HG02588 (cell line): ENCODE results near the gene TRIM66.

Experiments used
- ATAC-seq: cut with Tn5 transposase; IDR thresholded peaks from one replicate; pipeline ENCODE4 v1.9.1; 2021; ENCODE audit warnings: mild to moderate bottlenecking, moderate library complexity; ENCODE audit not compliant: unreplicated experiment

TRIM66 gene

GRCh38 chr11:8682303-8683114 lies at the start of gene TRIM66, which contains the start of gene RPL27A:
TSS of gene TRIM66 (minus strand) at chr11:8682665. CDS start at chr11:8672274, 10,391 bp downstream.
TSS of gene RPL27A (plus strand) at chr11:8682792. CDS start at chr11:8682814, 22 bp downstream.
- ATAC-seq = peak; percentile 96

GRCh38 chr11:8731647-8732323 lies 49.3 kb upstream of the TRIM66 start:
- ATAC-seq = no peak

- no peak for ATAC-seq
Observed at GRCh38 chr11:8730697-8731020, 48.2 kb upstream of the TRIM66 start.

- ATAC-seq = no peak
Observed at GRCh38 chr11:8729837-8730696, 47.6 kb upstream of the TRIM66 start.

GRCh38 chr11:8729067-8729466 lies 46.6 kb upstream of the TRIM66 start:
- no peak for ATAC-seq

- no peak for ATAC-seq
Observed at GRCh38 chr11:8728563-8728962, 46.1 kb upstream of the TRIM66 start.

GRCh38 chr11:8726395-8726794 lies 43.9 kb upstream of the TRIM66 start:
- ATAC-seq = no peak

- no peak for ATAC-seq
Observed at GRCh38 chr11:8724682-8725081, 42.2 kb upstream of the TRIM66 start.

- no peak for ATAC-seq
Observed at GRCh38 chr11:8723711-8724110, 41.2 kb upstream of the TRIM66 start.

- ATAC-seq = no peak
Observed at GRCh38 chr11:8722809-8723208, 40.3 kb upstream of the TRIM66 start.

GRCh38 chr11:8721609-8722500 lies 39.4 kb upstream of the TRIM66 start:
- ATAC-seq = no peak

- ATAC-seq = no peak
Observed at GRCh38 chr11:8720868-8721608, 38.6 kb upstream of the TRIM66 start.

- no peak for ATAC-seq
Observed at GRCh38 chr11:8720352-8720751, 37.9 kb upstream of the TRIM66 start.

GRCh38 chr11:8719721-8720120 lies 37.3 kb upstream of the TRIM66 start:
- no peak for ATAC-seq

GRCh38 chr11:8719211-8719649 lies 36.8 kb upstream of the TRIM66 start:
- ATAC-seq = no peak

GRCh38 chr11:8717876-8718753 lies 35.6 kb upstream of the TRIM66 start:
- ATAC-seq = peak; percentile 53

- no peak for ATAC-seq
Observed at GRCh38 chr11:8717544-8717875, 35.0 kb upstream of the TRIM66 start.

GRCh38 chr11:8715501-8715900 lies 33.0 kb upstream of the TRIM66 start:
- ATAC-seq = no peak
